HepG2 (cell line): Measurements from ENCODE around the gene ANTKMT.

Experiments
- ARNT ChIP-seq: fragments of 450-650 bp; IDR thresholded peaks from 2 replicates; pipeline ENCODE4 v1.6.1; 2017
- ARNT2 ChIP-seq: sonication (generic); formaldehyde crosslinking; IDR thresholded peaks from 2 replicates; pipeline ENCODE4 v1.8.0; 2022; ENCODE audit warnings: mild to moderate bottlenecking, low read depth, missing genetic modification reagents, moderate library complexity
- ATM ChIP-seq: fragments of 450-650 bp; IDR thresholded peaks from 2 replicates; pipeline ENCODE4 v1.7.1; 2017; ENCODE audit warnings: mild to moderate bottlenecking, borderline replicate concordance
- POLR2G ChIP-seq: fragments of 200-400 bp; formaldehyde crosslinking; IDR thresholded peaks from 2 replicates; pipeline ENCODE4 v1.6.1; 2018; ENCODE audit warnings: mild to moderate bottlenecking, low read depth, low read length, moderate library complexity
- TF ChIP-seq, protein P1 (sequence below): IDR thresholded peaks from 2 replicates; pipeline ENCODE4 v1.6.1; 2012; ENCODE audit warnings: inconsistent platforms
- TF ChIP-seq, protein P2 (sequence below): sonication (generic); formaldehyde crosslinking; IDR thresholded peaks from 2 replicates; pipeline ENCODE4 v1.5.0; 2020; ENCODE audit warnings: missing genetic modification reagents

GRCh38 chr16:747978-748746 lies 27.2 kb downstream of the ANTKMT start:
- TF ChIP-seq, protein P1, sequence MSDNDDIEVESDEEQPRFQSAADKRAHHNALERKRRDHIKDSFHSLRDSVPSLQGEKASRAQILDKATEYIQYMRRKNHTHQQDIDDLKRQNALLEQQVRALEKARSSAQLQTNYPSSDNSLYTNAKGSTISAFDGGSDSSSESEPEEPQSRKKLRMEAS, result no peak
- TF ChIP-seq, protein P2, sequence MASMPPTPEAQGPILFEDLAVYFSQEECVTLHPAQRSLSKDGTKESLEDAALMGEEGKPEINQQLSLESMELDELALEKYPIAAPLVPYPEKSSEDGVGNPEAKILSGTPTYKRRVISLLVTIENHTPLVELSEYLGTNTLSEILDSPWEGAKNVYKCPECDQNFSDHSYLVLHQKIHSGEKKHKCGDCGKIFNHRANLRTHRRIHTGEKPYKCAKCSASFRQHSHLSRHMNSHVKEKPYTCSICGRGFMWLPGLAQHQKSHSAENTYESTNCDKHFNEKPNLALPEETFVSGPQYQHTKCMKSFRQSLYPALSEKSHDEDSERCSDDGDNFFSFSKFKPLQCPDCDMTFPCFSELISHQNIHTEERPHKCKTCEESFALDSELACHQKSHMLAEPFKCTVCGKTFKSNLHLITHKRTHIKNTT (CRISPR knock-in tag), result no peak
- TF ChIP-seq ARNT (no peak), ATM (no peak), POLR2G (no peak), ARNT2 (CRISPR knock-in tag) (no peak)
